C4-2B (cell line): Measurements from ENCODE around the gene PASK.

Experiments used
- CTCF ChIP-seq: fragments of 450-650 bp; conservative IDR thresholded peaks from 2 replicates; pipeline ENCODE4 v1.5.1; 2017; ENCODE audit warnings: mild to moderate bottlenecking
- ZFX ChIP-seq: fragments of 450-650 bp; IDR thresholded peaks from 2 replicates; pipeline ENCODE4 v1.6.1; 2017

GRCh38 chr2:241137276-241138190 lies 11.7 kb downstream of the PASK start:
- TF ChIP-seq CTCF (no peak), ZFX (no peak)
